AG04449 (cell line): ENCODE measurements around the gene NUP93.

Experiments used
- CTCF ChIA-PET: fragments of 350-600 bp; formaldehyde crosslinking; extraction: SDS; loops from one replicate; lab custom pipeline; 2021; ENCODE audit warnings: antibody characterized with exemption; lab: Yijun Ruan, JAX
- POLR2A ChIA-PET: fragments of 400-600, 350-600 bp; formaldehyde crosslinking; extraction: SDS; loops from one replicate; lab custom pipeline; 2020; ENCODE audit warnings: antibody characterized with exemption, inconsistent platforms; lab: Yijun Ruan, JAX
- DNase-seq: peaks from one replicate; pipeline ENCODE4 v3.0.0-alpha.2; 2010; ENCODE audit warnings: low read depth, low spot score
- H3K4me3 ChIP-seq: 2 replicates; pipeline ENCODE4 v1.5.1; 2011; ENCODE audit warnings: low read depth, mild to moderate bottlenecking, control low read depth, low read length
- TF ChIP-seq, protein P1 (sequence below): IDR thresholded peaks from one replicate; pipeline ENCODE4 v1.5.1; 2011; ENCODE audit warnings: mild to moderate bottlenecking, moderate library complexity, low read length, control low read depth, inconsistent platforms; ENCODE audit not compliant: insufficient read depth; ENCODE audit errors: missing control alignments

Gene NUP93

DNA sequence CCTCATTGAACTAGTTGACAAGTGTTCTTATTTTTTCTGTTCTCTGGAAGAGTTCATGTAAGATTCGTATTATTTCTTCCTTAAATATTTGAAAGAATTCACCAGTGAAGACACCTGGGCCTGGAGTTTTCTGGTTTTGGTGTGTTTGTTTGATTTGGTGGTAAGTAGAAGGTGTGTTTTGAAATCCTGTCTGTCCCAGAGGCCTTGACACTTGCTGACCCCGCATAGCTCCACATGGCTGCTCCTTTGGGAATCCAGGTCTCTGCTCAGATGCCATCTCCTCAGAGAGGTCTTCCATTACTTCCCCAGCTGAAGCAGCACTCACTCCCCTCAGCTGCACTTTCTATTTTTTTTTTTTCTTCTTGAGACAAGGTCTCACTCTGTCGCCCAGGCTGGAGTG is 5.7 kb upstream of the NUP93 start:
- H3K4me3 ChIP-seq, result no peak overlapping the region
- TF ChIP-seq, protein P1, sequence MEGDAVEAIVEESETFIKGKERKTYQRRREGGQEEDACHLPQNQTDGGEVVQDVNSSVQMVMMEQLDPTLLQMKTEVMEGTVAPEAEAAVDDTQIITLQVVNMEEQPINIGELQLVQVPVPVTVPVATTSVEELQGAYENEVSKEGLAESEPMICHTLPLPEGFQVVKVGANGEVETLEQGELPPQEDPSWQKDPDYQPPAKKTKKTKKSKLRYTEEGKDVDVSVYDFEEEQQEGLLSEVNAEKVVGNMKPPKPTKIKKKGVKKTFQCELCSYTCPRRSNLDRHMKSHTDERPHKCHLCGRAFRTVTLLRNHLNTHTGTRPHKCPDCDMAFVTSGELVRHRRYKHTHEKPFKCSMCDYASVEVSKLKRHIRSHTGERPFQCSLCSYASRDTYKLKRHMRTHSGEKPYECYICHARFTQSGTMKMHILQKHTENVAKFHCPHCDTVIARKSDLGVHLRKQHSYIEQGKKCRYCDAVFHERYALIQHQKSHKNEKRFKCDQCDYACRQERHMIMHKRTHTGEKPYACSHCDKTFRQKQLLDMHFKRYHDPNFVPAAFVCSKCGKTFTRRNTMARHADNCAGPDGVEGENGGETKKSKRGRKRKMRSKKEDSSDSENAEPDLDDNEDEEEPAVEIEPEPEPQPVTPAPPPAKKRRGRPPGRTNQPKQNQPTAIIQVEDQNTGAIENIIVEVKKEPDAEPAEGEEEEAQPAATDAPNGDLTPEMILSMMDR, result no peak
- POLR2A ChIA-PET, result interaction anchor here (0.6 kb wide), 1 partner anchor 302 kb away, joined by 3 read pairs; no protein-coding TSS in a partner anchor
- CTCF ChIA-PET, result interaction anchor here (1.3 to 4.1 kb wide), 2 partner anchors 13 to 22 kb away, joined by 3 to 21 read pairs; no protein-coding TSS in a partner anchor
- DNase-seq, result no peak

DNA sequence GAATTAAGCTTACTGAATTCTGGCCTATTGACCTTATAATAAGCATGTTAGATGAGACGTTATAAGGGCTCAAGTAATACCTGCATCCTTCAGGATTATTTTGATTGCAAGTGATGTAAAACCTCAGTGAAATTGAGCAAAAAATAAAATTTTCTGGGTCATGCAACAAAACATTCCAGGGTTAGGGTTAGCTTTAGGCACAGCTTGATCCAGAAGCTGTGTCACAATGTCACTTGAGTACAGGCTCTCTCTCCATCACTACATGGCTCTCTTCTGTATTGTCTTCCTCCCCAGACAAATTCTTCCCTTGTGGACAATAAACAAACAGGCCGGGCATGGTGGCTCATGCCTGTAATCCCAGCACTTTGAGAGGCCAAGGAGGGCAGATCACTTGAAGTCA is 3.6 kb upstream of the NUP93 start:
- CTCF ChIA-PET, result no interaction called here
- POLR2A ChIA-PET, result no interaction called here
- TF ChIP-seq, protein P1, result no peak
- H3K4me3 ChIP-seq, result no peak overlapping the region
- DNase-seq, result no peak

DNA sequence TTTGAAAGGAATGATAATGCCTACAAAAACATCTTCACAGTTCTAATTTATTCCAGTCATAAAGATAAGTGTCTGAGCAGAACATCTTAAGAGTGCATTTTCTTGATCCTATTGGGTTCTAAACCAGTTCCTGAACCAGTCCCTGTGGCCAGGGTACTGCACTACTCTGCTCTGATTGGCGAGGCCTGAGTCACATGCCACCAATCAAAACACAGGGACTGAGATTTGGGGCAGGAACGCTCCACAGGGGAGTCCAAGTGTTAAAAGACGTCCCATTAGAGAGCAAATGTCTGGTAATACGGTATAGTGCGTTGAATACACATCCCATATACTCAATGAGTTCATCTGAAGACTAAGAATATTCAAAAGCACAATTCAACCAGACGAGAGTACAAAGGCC is 3.0 kb upstream of the NUP93 start:
- ChIA-PET CTCF (interaction anchor here (3.1 kb wide), 1 partner anchor 24 kb away, joined by 16 read pairs; no protein-coding TSS in a partner anchor), POLR2A (no interaction called here)
- DNase-seq, result no peak
- TF ChIP-seq, protein P1, result no peak
- no peak overlapping the region for H3K4me3 ChIP-seq

DNA sequence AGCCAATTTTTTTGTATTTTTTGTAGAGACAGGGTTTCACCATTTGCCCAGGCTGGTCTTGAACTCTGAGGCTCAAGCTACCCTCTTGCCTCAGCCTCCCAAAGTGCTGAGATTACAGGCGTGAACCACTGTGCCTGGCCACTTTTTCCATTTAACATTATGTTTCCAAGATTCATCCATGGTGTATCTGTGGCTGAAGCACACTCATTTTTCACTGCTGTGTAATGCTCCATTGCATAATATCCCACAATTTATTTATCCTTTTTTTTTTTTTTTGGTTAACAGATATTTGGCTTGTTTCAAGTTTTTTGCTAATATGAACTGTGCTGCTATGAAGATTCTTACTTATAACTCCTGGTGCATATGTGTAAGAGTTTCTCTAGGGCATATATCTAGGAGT is 1.9 kb upstream of the NUP93 start:
- DNase-seq, result no peak
- TF ChIP-seq, protein P1, result no peak
- ChIA-PET CTCF (interaction anchor here (1.8 to 3.1 kb wide), 3 partner anchors 26 to 65 kb away, joined by 4 to 16 read pairs (median 5); no protein-coding TSS in a partner anchor), POLR2A (no interaction called here)
- H3K4me3 ChIP-seq, result no peak overlapping the region

DNA sequence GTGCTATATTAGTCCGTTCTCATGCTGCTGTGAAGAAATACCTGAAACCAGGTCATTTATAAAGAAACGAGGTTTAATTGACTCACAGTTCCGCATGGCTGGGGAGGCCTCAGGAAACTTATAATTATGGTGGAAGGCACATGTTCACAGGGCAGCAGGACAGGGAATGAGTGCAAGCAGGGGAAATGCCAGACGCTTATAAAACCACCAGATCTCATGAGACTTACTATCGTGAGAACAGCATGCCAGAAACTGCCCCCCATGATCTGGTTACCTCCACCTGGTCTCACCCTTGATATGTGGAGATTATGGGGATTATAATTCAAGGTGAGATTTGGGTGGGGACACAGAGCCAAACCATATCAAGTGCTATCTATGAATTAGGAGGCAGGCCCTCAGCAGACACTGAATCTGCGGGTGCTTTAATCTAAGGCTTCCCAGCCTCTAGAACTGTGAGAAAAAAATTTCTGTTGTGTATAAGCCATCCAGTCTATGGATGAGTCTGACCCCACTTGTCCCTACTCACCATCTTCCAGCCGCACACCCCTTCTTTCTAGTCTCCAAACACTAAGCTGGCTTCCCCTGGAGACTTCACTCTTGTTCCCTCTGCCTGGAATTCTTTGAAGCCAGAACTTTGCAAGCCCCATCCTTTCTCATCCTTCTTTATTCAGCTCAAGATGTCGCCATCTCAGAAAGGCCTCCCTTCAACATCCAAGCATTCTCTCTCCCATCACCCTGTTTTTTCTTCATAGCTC is 772 bp upstream of the NUP93 start:
- CTCF ChIA-PET, result interaction anchor here (0.7 to 3.1 kb wide), 6 partner anchors 10 to 123 kb away, joined by 3 to 16 read pairs (median 4); no protein-coding TSS in a partner anchor
- TF ChIP-seq, protein P1, result no peak
- POLR2A ChIA-PET, result interaction anchor here (0.6 to 0.8 kb wide), 3 partner anchors 9 to 103 kb away, joined by 3 to 5 read pairs (median 4); no protein-coding TSS in a partner anchor
- peak overlapping the region; percentile 98 for H3K4me3 ChIP-seq
- no peak for DNase-seq

DNA sequence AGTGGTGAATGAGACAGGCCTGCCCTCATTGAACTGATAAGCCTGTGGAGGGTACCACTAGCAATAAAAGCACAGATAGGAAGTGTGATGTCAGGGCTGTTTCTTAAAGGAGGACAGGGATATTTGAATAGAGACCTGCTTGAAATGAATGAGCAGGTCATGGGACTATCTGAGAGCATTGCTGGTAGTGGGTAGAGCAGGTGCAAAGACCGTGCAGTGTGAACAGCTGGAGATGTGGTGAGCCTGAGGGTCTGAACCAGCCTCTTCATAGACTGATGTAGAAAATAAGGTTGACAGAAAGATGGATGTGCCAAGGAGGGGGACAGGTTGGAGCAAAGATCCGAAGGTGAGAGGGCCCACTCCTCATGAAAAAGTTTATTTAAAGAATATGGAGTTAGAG is 2.4 kb downstream of the NUP93 start:
- TF ChIP-seq, protein P1, result no peak
- ChIA-PET POLR2A (no interaction called here), CTCF (no interaction called here)
- no peak overlapping the region for H3K4me3 ChIP-seq
- DNase-seq, result no peak
